Nephron progenitor cell (in vitro differentiated cells): Measurements from ENCODE around the gene LTB4R2.
A peak's percentile ranks its signal among the peaks of the same experiment; 100 is the strongest.

Source experiments
- DNase-seq: peaks from one replicate; pipeline ENCODE4 v3.0.0; 2021
- H3K27ac Mint-ChIP-seq: 2 replicates; pipeline ENCODE4 v1.8.0; 2021; ENCODE audit warnings: mild to moderate bottlenecking, moderate library complexity, mixed read lengths
- H3K27me3 Mint-ChIP-seq: 2 replicates; pipeline ENCODE4 v1.8.0; 2021; ENCODE audit warnings: mild to moderate bottlenecking, low read depth, mixed read lengths; ENCODE audit not compliant: poor library complexity
- H3K36me3 Mint-ChIP-seq: 2 replicates; pipeline ENCODE4 v1.8.0; 2021; ENCODE audit warnings: low read depth, mixed read lengths
- H3K4me1 Mint-ChIP-seq: 2 replicates; pipeline ENCODE4 v1.8.0; 2021; ENCODE audit warnings: mixed read lengths
- H3K4me3 Mint-ChIP-seq: 2 replicates; pipeline ENCODE4 v1.8.0; 2021; ENCODE audit warnings: mild to moderate bottlenecking, moderate library complexity, mixed read lengths
- H3K9me3 Mint-ChIP-seq: 2 replicates; pipeline ENCODE4 v1.8.0; 2021; ENCODE audit warnings: mild to moderate bottlenecking, moderate library complexity, mixed read lengths
- TF ChIP-seq, protein P1 (sequence below): fragments of 200-600 bp; sonication (generic); IDR thresholded peaks from 2 replicates; pipeline ENCODE4 v1.5.0; 2021; ENCODE audit warnings: antibody characterized with exemption

The LTB4R2 gene

GRCh38 chr14:24315807-24316596, 6.1 kb downstream of the LTB4R2 start:
- no peak overlapping the region for H3K4me3 Mint-ChIP-seq
- TF ChIP-seq, protein P1, sequence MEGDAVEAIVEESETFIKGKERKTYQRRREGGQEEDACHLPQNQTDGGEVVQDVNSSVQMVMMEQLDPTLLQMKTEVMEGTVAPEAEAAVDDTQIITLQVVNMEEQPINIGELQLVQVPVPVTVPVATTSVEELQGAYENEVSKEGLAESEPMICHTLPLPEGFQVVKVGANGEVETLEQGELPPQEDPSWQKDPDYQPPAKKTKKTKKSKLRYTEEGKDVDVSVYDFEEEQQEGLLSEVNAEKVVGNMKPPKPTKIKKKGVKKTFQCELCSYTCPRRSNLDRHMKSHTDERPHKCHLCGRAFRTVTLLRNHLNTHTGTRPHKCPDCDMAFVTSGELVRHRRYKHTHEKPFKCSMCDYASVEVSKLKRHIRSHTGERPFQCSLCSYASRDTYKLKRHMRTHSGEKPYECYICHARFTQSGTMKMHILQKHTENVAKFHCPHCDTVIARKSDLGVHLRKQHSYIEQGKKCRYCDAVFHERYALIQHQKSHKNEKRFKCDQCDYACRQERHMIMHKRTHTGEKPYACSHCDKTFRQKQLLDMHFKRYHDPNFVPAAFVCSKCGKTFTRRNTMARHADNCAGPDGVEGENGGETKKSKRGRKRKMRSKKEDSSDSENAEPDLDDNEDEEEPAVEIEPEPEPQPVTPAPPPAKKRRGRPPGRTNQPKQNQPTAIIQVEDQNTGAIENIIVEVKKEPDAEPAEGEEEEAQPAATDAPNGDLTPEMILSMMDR: no peak
- H3K27ac Mint-ChIP-seq: peak overlapping the region; percentile 26
- peaks cover 4% of the 10 kb centered on the region for H3K36me3 Mint-ChIP-seq
- H3K27me3 Mint-ChIP-seq: peaks cover 45% of the 10 kb centered on the region
- no peak for DNase-seq
- peaks cover 26% of the 10 kb centered on the region for H3K4me1 Mint-ChIP-seq
- H3K9me3 Mint-ChIP-seq: no peaks in the 10 kb centered on the region

GRCh38 chr14:24316597-24316950, 6.6 kb downstream of the LTB4R2 start:
- peaks cover 27% of the 10 kb centered on the region for H3K4me1 Mint-ChIP-seq
- peaks cover 4% of the 10 kb centered on the region for H3K36me3 Mint-ChIP-seq
- DNase-seq: no peak
- no peak overlapping the region for H3K27ac Mint-ChIP-seq
- no peaks in the 10 kb centered on the region for H3K9me3 Mint-ChIP-seq
- no peak overlapping the region for H3K4me3 Mint-ChIP-seq
- H3K27me3 Mint-ChIP-seq: peaks cover 46% of the 10 kb centered on the region
- TF ChIP-seq, protein P1: no peak

GRCh38 chr14:24317141-24317928, 7.4 kb downstream of the LTB4R2 start:
- TF ChIP-seq, protein P1: no peak

DNA sequence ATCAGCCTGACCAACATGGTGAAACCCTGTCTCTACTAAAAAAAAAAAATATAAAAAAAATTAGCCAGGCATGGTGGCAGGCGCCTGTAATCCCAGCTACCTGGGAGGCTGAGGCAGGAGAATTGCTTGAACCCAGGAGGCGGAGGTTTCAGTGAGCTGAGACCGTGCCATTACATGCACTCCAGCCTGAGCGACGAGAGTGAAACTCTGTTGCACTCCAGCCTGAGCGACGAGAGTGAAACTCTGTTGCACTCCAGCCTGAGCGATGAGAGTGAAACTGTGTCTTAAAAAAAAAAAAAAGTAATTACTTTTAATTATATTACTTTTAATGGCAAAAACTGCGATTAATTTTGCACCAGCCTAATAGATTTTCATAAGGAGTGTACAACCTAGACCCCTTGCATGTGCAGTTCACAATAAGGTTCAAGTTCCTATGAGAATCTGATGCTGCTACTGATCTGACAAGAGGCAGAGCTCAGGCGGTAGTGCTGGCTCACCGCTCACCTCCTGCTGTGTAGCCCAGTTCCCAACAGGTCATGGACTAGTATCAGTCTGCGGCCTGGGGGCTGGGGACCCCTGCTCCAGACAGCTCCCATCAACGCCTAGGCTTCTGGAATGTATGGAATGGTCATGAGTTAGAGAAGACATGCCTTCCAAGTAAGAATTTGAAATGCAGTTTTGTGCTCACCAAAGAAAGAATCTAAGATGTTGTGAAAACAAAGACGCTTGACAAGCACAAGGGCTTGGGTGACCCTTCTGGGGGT, 11.5 kb downstream of the LTB4R2 start:
- H3K27ac Mint-ChIP-seq: no peak overlapping the region
- TF ChIP-seq, protein P1: no peak
- H3K4me3 Mint-ChIP-seq: no peak overlapping the region
- no peak for DNase-seq
- peaks cover 54% of the 10 kb centered on the region for H3K4me1 Mint-ChIP-seq
- no peaks in the 10 kb centered on the region for H3K36me3 Mint-ChIP-seq
- H3K27me3 Mint-ChIP-seq: peaks cover 48% of the 10 kb centered on the region
- no peaks in the 10 kb centered on the region for H3K9me3 Mint-ChIP-seq

More at GRCh38 chr14:24317141-24317928, 7.4 kb downstream of the LTB4R2 start:
- H3K27me3 Mint-ChIP-seq: peaks cover 54% of the 10 kb centered on the region
- no peak overlapping the region for H3K27ac Mint-ChIP-seq
- H3K9me3 Mint-ChIP-seq: no peaks in the 10 kb centered on the region
- no peak for DNase-seq
- peaks cover 32% of the 10 kb centered on the region for H3K4me1 Mint-ChIP-seq
- H3K4me3 Mint-ChIP-seq: no peak overlapping the region
- peaks cover 1% of the 10 kb centered on the region for H3K36me3 Mint-ChIP-seq

DNA sequence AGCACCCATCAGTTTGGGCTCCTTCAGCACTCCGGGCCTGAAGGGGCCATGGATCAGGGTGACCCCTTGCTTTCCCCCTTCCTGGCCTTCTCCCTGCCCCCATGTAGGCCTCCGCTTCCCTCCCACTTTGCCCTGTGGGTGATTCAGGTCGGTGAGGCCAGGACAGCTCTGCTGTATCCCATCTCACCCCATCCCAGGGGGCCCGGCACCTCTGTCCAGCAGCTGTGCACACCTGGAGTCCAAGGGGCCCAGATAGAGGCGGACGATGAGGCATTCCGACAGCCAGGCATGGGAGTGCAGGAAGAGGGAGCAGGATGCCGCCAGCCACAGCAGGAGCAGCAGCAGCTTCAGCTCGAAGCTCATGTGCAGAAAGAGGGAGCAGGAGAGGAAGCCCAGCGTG, 12.7 kb downstream of the LTB4R2 start:
- H3K36me3 Mint-ChIP-seq: no peaks in the 10 kb centered on the region
- no peaks in the 10 kb centered on the region for H3K9me3 Mint-ChIP-seq
- DNase-seq: no peak
- no peak overlapping the region for H3K4me3 Mint-ChIP-seq
- TF ChIP-seq, protein P1: no peak
- H3K4me1 Mint-ChIP-seq: peaks cover 64% of the 10 kb centered on the region
- peaks cover 49% of the 10 kb centered on the region for H3K27me3 Mint-ChIP-seq
- no peak overlapping the region for H3K27ac Mint-ChIP-seq
